Hepatocyte (in vitro differentiated cells): ENCODE measurements around the gene FILIP1L. TPM values are rescaled to one million over a fixed set of nuclear protein-coding genes. Genes with fewer than 3 reads are reported as not detected.

Experiments
- DNase-seq: peaks from one replicate; pipeline ENCODE4 v3.0.0-alpha.2; 2016; ENCODE audit warnings: low spot score
- H2AFZ ChIP-seq: fragments of 200-600 bp; sonication (generic); 2 replicates; pipeline ENCODE4 v1.6.0; 2016; ENCODE audit warnings: antibody characterized with exemption, mild to moderate bottlenecking
- H3K27ac ChIP-seq: fragments of 200-600 bp; sonication (generic); 2 replicates; pipeline ENCODE4 v1.5.1; 2016; ENCODE audit warnings: mild to moderate bottlenecking
- H3K27me3 ChIP-seq: fragments of 200-600 bp; sonication (generic); 2 replicates; pipeline ENCODE4 v1.6.1; 2016
- H3K36me3 ChIP-seq: fragments of 200-600 bp; sonication (generic); replicated peaks from 2 replicates; pipeline ENCODE4 v1.5.1; 2016; ENCODE audit warnings: low read depth; ENCODE audit not compliant: insufficient read depth
- H3K4me1 ChIP-seq: fragments of 200-600 bp; sonication (generic); 2 replicates; pipeline ENCODE4 v1.5.1; 2016; ENCODE audit warnings: mild to moderate bottlenecking, moderate library complexity; ENCODE audit not compliant: insufficient read depth
- H3K4me2 ChIP-seq: fragments of 200-600 bp; sonication (generic); 2 replicates; pipeline ENCODE4 v1.6.0; 2016
- H3K4me3 ChIP-seq: fragments of 200-600 bp; sonication (generic); 2 replicates; pipeline ENCODE4 v1.5.1; 2016; ENCODE audit warnings: mild to moderate bottlenecking
- H3K79me2 ChIP-seq: fragments of 200-600 bp; sonication (generic); 2 replicates; pipeline ENCODE4 v1.6.0; 2017; ENCODE audit warnings: mild to moderate bottlenecking
- H3K9me2 ChIP-seq: fragments of 200-600 bp; sonication (generic); replicated peaks from 2 replicates; pipeline ENCODE4 v1.6.0; 2017; ENCODE audit warnings: mild to moderate bottlenecking; ENCODE audit not compliant: insufficient read depth
- H3K9me3 ChIP-seq: fragments of 200-600 bp; sonication (generic); 2 replicates; pipeline ENCODE4 v1.5.1; 2016; ENCODE audit warnings: low read depth, mild to moderate bottlenecking
- H4K20me1 ChIP-seq: fragments of 200-600 bp; sonication (generic); 2 replicates; pipeline ENCODE4 v1.6.0; 2016; ENCODE audit warnings: mild to moderate bottlenecking; ENCODE audit not compliant: insufficient read depth, poor library complexity, severe bottlenecking
- EZH2 ChIP-seq: fragments of 200-600 bp; sonication (generic); IDR thresholded peaks from 2 replicates; pipeline ENCODE4 v1.6.1; 2016; ENCODE audit warnings: antibody characterized with exemption, mild to moderate bottlenecking, borderline replicate concordance
- EZH2phosphoT487 ChIP-seq: fragments of 200-600 bp; sonication (generic); IDR thresholded peaks from one replicate; pipeline ENCODE4 v1.6.1; 2018; ENCODE audit warnings: antibody characterized with exemption, mild to moderate bottlenecking, low read depth, moderate library complexity; ENCODE audit not compliant: unreplicated experiment, severe bottlenecking
- WGBS: methylation state at CpG from one replicate; pipeline ENCODE4 v1.1.6; 2016; ENCODE audit warnings: low lambda C conversion rate; ENCODE audit errors: missing lambda C conversion rate; 5-methylcytosine and 5-hydroxymethylcytosine counted together
- polyA plus RNA-seq: library from polyadenylated mRNA; unstranded; fragments of >200 nt; fragmentation: Nextera tagmentation; extraction: Ambion mirVana; gene quantifications from 2 replicates; pipeline ENCODE4 v1.2.1, GENCODE V29; 2016
- total RNA-seq: library from RNA; depleted of rRNA; stranded (reverse); fragments of >200 nt; gene quantifications from 2 replicates; pipeline ENCODE4 v1.2.3, GENCODE V29; 2014
- TF ChIP-seq, protein P1 (sequence below): fragments of 200-600 bp; sonication (generic); IDR thresholded peaks from 2 replicates; pipeline ENCODE4 v1.5.1; 2016; ENCODE audit warnings: antibody characterized with exemption, mild to moderate bottlenecking; ENCODE audit not compliant: poor library complexity

The FILIP1L gene
- total and polyA plus RNA-seq, 2 experiments from 2014 or later = 48.2 to 49.4 TPM

DNA sequence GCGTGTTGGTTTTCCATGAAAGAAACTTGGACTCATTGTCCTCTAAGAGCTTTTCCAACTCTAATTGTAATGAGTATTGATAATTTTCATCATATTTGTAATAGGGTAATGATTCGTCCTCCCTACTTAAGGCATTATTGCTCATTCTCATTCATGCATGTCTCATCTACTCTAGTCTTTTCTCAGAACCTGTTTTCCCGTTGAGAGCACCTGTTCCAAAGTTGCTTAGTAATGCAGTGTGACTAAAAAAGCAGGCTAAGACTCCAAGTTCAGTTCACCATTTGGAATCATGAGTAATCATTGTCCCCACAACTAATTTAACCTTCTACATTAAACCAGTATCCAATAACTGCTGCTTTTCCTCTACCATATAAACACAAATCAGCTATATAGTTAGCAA lies 84.0 kb downstream of the FILIP1L start:
- Histone ChIP-seq H2AFZ (no peak overlapping the region), H4K20me1 (no peaks in the 10 kb centered on the region), H3K4me1 (peaks cover 53% of the 10 kb centered on the region), H3K9me2 (no peaks in the 10 kb centered on the region), H3K9me3 (no peaks in the 10 kb centered on the region), H3K79me2 (no peaks in the 10 kb centered on the region), H3K27ac (peak overlapping the region; percentile 59), H3K4me3 (no peak overlapping the region), H3K36me3 (no peaks in the 10 kb centered on the region), H3K27me3 (no peaks in the 10 kb centered on the region), H3K4me2 (no peak overlapping the region)
- WGBS = 97% methylated on average over 3 of the region's 3 CpGs
- DNase-seq = no peak
- TF ChIP-seq EZH2phosphoT487 (no peak), EZH2 (no peak)
- TF ChIP-seq, protein P1, sequence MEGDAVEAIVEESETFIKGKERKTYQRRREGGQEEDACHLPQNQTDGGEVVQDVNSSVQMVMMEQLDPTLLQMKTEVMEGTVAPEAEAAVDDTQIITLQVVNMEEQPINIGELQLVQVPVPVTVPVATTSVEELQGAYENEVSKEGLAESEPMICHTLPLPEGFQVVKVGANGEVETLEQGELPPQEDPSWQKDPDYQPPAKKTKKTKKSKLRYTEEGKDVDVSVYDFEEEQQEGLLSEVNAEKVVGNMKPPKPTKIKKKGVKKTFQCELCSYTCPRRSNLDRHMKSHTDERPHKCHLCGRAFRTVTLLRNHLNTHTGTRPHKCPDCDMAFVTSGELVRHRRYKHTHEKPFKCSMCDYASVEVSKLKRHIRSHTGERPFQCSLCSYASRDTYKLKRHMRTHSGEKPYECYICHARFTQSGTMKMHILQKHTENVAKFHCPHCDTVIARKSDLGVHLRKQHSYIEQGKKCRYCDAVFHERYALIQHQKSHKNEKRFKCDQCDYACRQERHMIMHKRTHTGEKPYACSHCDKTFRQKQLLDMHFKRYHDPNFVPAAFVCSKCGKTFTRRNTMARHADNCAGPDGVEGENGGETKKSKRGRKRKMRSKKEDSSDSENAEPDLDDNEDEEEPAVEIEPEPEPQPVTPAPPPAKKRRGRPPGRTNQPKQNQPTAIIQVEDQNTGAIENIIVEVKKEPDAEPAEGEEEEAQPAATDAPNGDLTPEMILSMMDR = no peak

DNA sequence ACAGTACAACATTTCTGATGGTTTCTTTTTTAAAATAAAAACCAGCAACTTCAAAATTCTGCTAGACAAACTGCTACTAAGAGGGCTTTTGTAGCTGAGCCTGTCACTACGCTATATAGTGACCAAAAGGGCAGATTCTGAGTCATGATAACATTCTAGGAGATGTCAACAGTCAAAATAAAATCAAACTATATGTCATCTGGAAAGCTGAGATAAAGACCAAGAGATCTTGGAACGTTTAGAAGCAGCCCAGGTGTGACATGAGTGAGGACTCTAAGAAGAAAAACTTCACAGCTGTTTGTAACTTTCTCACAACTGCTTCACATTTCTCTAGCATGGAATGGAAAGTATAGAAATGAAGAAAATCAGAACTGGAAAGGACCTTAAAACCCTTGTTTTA lies 84.6 kb downstream of the FILIP1L start:
- no peak for DNase-seq
- Histone ChIP-seq H2AFZ (peak overlapping the region; percentile 10), H3K79me2 (no peaks in the 10 kb centered on the region), H3K4me2 (peak overlapping the region; percentile 11), H3K4me1 (peaks cover 53% of the 10 kb centered on the region), H3K27ac (peak overlapping the region; percentile 59), H3K36me3 (no peaks in the 10 kb centered on the region), H3K4me3 (no peak overlapping the region), H3K27me3 (no peaks in the 10 kb centered on the region), H3K9me3 (no peaks in the 10 kb centered on the region), H4K20me1 (no peaks in the 10 kb centered on the region), H3K9me2 (no peaks in the 10 kb centered on the region)
- 44% methylated on average over 2 of the region's 2 CpGs for WGBS
- TF ChIP-seq EZH2 (no peak), EZH2phosphoT487 (no peak)
- TF ChIP-seq, protein P1 = no peak

GRCh38 chr3:100029052-100029451 lies 85.2 kb downstream of the FILIP1L start:
- no peaks in the 10 kb centered on the region for H3K27me3 ChIP-seq
- no peak overlapping the region for H3K4me2 ChIP-seq
- H2AFZ ChIP-seq = no peak overlapping the region
- H4K20me1 ChIP-seq = no peaks in the 10 kb centered on the region
- H3K9me2 ChIP-seq = no peaks in the 10 kb centered on the region
- no peaks in the 10 kb centered on the region for H3K79me2 ChIP-seq
- no peak for DNase-seq
- H3K36me3 ChIP-seq = no peaks in the 10 kb centered on the region
- WGBS = 91% methylated on average over 1 of the region's 1 CpG
- H3K27ac ChIP-seq = peak overlapping the region; percentile 59
- H3K4me1 ChIP-seq = peaks cover 53% of the 10 kb centered on the region
- H3K9me3 ChIP-seq = no peaks in the 10 kb centered on the region
- no peak overlapping the region for H3K4me3 ChIP-seq
- no peak for TF ChIP-seq EZH2phosphoT487
- TF ChIP-seq, protein P1 = no peak
- no peak for TF ChIP-seq EZH2

DNA sequence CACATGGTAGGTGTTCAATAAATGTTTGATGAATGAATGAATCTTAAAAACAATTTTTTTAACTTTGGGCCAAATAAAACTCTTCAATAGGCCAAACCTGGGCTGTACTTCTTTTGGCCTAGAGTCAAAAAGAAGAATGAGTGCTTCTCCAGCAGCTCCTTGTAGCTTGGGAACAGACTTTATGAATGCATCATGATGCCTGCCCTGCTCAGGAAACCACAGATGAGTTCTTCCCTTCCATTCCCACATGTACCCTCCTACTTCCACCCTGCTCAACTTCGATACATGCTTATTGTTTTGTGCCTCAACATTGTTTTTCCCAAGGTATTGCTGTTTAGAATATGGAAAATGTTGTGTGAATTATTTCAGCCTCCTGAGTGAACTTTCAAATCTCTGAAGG lies 87.0 kb downstream of the FILIP1L start:
- no peak overlapping the region for H3K27ac ChIP-seq
- H3K79me2 ChIP-seq = no peaks in the 10 kb centered on the region
- H3K4me2 ChIP-seq = no peak overlapping the region
- H3K36me3 ChIP-seq = no peaks in the 10 kb centered on the region
- no peaks in the 10 kb centered on the region for H3K27me3 ChIP-seq
- H3K9me3 ChIP-seq = no peaks in the 10 kb centered on the region
- WGBS = 93% methylated on average over 1 of the region's 1 CpG
- no peaks in the 10 kb centered on the region for H4K20me1 ChIP-seq
- TF ChIP-seq EZH2phosphoT487 (no peak), EZH2 (no peak)
- TF ChIP-seq, protein P1 = no peak
- peaks cover 47% of the 10 kb centered on the region for H3K4me1 ChIP-seq
- no peak overlapping the region for H3K4me3 ChIP-seq
- DNase-seq = no peak
- H2AFZ ChIP-seq = no peak overlapping the region
- H3K9me2 ChIP-seq = no peaks in the 10 kb centered on the region
